PC-3 (cell line): ENCODE results near the gene ATG4C. TPM values are rescaled to one million over a fixed set of nuclear protein-coding genes. Genes with fewer than 3 reads are reported as not detected.
A peak's percentile ranks its signal among the peaks of the same experiment; 100 is the strongest.

Experiments
- ATAC-seq: fragments of 200-7000 bp; cut with Tn5 transposase; 2 replicates; pipeline ENCODE4 v1.9.1; 2020; ENCODE audit warnings: mild to moderate bottlenecking, moderate library complexity
- BruUV-seq: library from RNA; stranded (reverse); fragments of 400-500 nt; replicated peaks from 2 replicates; lab custom pipeline; 2021; lab: Mats Ljungman, UMichigan
- CTCF ChIA-PET: fragments of 300-600 bp; sonication (Branson Sonifier 250); formaldehyde crosslinking; loops from one replicate; lab custom pipeline; 2022; ENCODE audit warnings: antibody characterized with exemption; lab: Charles Lee
- POLR2A ChIA-PET: fragments of 300-600 bp; sonication (Branson Sonifier 250); formaldehyde crosslinking; loops from one replicate; lab custom pipeline; 2022; ENCODE audit warnings: antibody characterized with exemption; ENCODE audit not compliant: unreplicated experiment; lab: Charles Lee
- DNase-seq: peaks from one replicate; pipeline ENCODE4 v3.0.0-alpha.2; 2015
- H2AFZ ChIP-seq: fragments of 300-600 bp; sonication (generic); 2 replicates; pipeline ENCODE4 v1.6.0; 2016; ENCODE audit warnings: antibody characterized with exemption, low read length
- H3F3A ChIP-seq: fragments of 300-600 bp; sonication (generic); one replicate; pipeline ENCODE4 v1.6.0; 2017; ENCODE audit warnings: antibody characterized with exemption, low read length, control low read depth, mild to moderate bottlenecking; ENCODE audit not compliant: unreplicated experiment
- H3K27ac ChIP-seq: fragments of 300-600 bp; sonication (generic); 2 replicates; pipeline ENCODE4 v1.5.1; 2016; ENCODE audit warnings: mild to moderate bottlenecking, low read length
- H3K27me3 ChIP-seq: fragments of 300-600 bp; sonication (generic); 2 replicates; pipeline ENCODE4 v1.6.1; 2016; ENCODE audit warnings: low read length, mixed read lengths
- H3K36me3 ChIP-seq: fragments of 300-600 bp; sonication (generic); 2 replicates; pipeline ENCODE4 v1.6.1; 2016; ENCODE audit warnings: low read depth, mixed run types, low read length, mixed read lengths
- H3K4me1 ChIP-seq: fragments of 300-600 bp; sonication (generic); 2 replicates; pipeline ENCODE4 v1.5.1; 2016; ENCODE audit warnings: low read length; ENCODE audit not compliant: insufficient read depth
- H3K4me2 ChIP-seq: fragments of 300-600 bp; sonication (generic); 2 replicates; pipeline ENCODE4 v1.6.0; 2016; ENCODE audit warnings: low read length
- H3K4me3 ChIP-seq: fragments of 300-600 bp; sonication (generic); 2 replicates; pipeline ENCODE4 v1.5.1; 2016; ENCODE audit warnings: mild to moderate bottlenecking, low read length, mixed read lengths
- H3K79me2 ChIP-seq: fragments of 300-600 bp; sonication (generic); 2 replicates; pipeline ENCODE4 v1.6.1; 2017; ENCODE audit warnings: low read length, mixed read lengths
- H3K9ac ChIP-seq: fragments of 300-600 bp; sonication (generic); 2 replicates; pipeline ENCODE4 v1.6.0; 2016; ENCODE audit warnings: mild to moderate bottlenecking, low read length
- H3K9me2 ChIP-seq: fragments of 300-600 bp; sonication (generic); replicated peaks from 2 replicates; pipeline ENCODE4 v1.6.1; 2016; ENCODE audit warnings: mixed run types, low read length, mixed read lengths
- H3K9me3 ChIP-seq: fragments of 300-600 bp; sonication (generic); 2 replicates; pipeline ENCODE4 v1.6.1; 2016; ENCODE audit warnings: low read length, mixed read lengths
- H4K20me1 ChIP-seq: fragments of 300-600 bp; sonication (generic); 2 replicates; pipeline ENCODE4 v1.6.1; 2016; ENCODE audit warnings: low read length, mixed read lengths
- CTCF ChIP-seq: fragments of 300-600 bp; sonication (generic); conservative IDR thresholded peaks from 2 replicates; pipeline ENCODE4 v1.5.1; 2017; ENCODE audit warnings: antibody characterized with exemption, low read depth, mild to moderate bottlenecking, low read length
- EZH2 ChIP-seq: fragments of 300-600 bp; sonication (generic); IDR thresholded peaks from one replicate; pipeline ENCODE4 v1.6.1; 2017; ENCODE audit warnings: antibody characterized with exemption, mild to moderate bottlenecking, low read length; ENCODE audit not compliant: unreplicated experiment
- EZH2phosphoT487 ChIP-seq: fragments of 300-600 bp; sonication (generic); IDR thresholded peaks from 2 replicates; pipeline ENCODE4 v1.6.1; 2018; ENCODE audit warnings: mild to moderate bottlenecking, antibody characterized with exemption, low read length, borderline replicate concordance
- intact Hi-C: fragments of 100-400 bp; cut with micrococcal nuclease; formaldehyde crosslinking; loops from 2 replicates; pipeline ENCODE4 v1.9.0; 2023
- total RNA-seq: library from RNA; depleted of rRNA; stranded (reverse); fragments of >200 nt; gene quantifications from 2 replicates; pipeline ENCODE4 v1.2.3, GENCODE V29; 2014

Gene ATG4C
- total RNA-seq, 1 experiment from 2014 or later, result 8.8 TPM

DNA sequence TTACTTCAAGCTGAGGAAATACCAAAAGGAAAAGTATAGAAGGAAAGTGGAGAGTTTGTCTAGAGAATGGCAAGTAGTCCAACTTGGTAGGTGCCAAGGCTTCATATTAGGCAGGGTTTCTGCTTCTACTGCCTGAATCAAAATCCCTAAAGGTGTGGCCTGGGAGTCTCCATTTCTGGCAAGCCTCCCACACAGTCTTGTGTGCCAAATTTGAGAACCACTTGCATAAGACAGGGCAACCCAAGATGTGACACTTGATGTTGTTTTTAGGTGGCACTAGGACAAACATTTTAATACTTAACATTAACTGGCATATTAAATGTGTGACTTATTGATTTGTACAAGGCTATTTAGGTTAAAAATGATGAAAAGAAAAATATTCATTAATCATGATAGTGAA is 60.1 kb downstream of the ATG4C start:
- TF ChIP-seq CTCF, result no peak
- TF ChIP-seq EZH2, result no peak
- no peak for TF ChIP-seq EZH2phosphoT487
- H3K27me3 ChIP-seq, result no peaks in the 10 kb centered on the region
- no peaks in the 10 kb centered on the region for H3K9me2 ChIP-seq
- no peaks in the 10 kb centered on the region for H3F3A ChIP-seq
- no peak overlapping the region for H3K4me2 ChIP-seq
- H3K27ac ChIP-seq, result no peak overlapping the region
- no peaks in the 10 kb centered on the region for H3K4me1 ChIP-seq
- CTCF ChIA-PET, result no interaction called here
- H2AFZ ChIP-seq, result no peak overlapping the region
- no peaks in the 10 kb centered on the region for H4K20me1 ChIP-seq
- H3K79me2 ChIP-seq, result no peaks in the 10 kb centered on the region
- H3K4me3 ChIP-seq, result no peak overlapping the region
- H3K9me3 ChIP-seq, result no peaks in the 10 kb centered on the region
- ATAC-seq (no peak), DNase-seq (no peak)
- intact Hi-C loops, result loop anchor here (5.0 kb wide), 2 partner anchors 63 to 693 kb away; no protein-coding TSS in a partner anchor
- H3K36me3 ChIP-seq, result no peaks in the 10 kb centered on the region
- BruUV-seq, result no TSS peak
- no peak overlapping the region for H3K9ac ChIP-seq
- POLR2A ChIA-PET, result no interaction called here

- no peaks in the 10 kb centered on the region for H3K4me1 ChIP-seq
- ChIA-PET POLR2A (no interaction called here), CTCF (no interaction called here)
- no peaks in the 10 kb centered on the region for H4K20me1 ChIP-seq
- H3K9ac ChIP-seq, result no peak overlapping the region
- H2AFZ ChIP-seq, result no peak overlapping the region
- DNase-seq (peak; percentile 37), ATAC-seq (peak; percentile 48; the same call in 1 of the 2 replicates)
- no peaks in the 10 kb centered on the region for H3K9me3 ChIP-seq
- intact Hi-C loops, result no loop called here
- peak; percentile 59 for TF ChIP-seq CTCF
- no peak for TF ChIP-seq EZH2phosphoT487
- TF ChIP-seq EZH2, result no peak
- no peaks in the 10 kb centered on the region for H3K79me2 ChIP-seq
- no peaks in the 10 kb centered on the region for H3F3A ChIP-seq
- no peak overlapping the region for H3K4me2 ChIP-seq
- no peaks in the 10 kb centered on the region for H3K36me3 ChIP-seq
- BruUV-seq, result no TSS peak
- H3K27ac ChIP-seq, result no peak overlapping the region
- H3K4me3 ChIP-seq, result no peak overlapping the region
- H3K27me3 ChIP-seq, result no peaks in the 10 kb centered on the region
- no peaks in the 10 kb centered on the region for H3K9me2 ChIP-seq
Observed at GRCh38 chr1:62849031-62849430, 65.1 kb downstream of the ATG4C start.

GRCh38 chr1:62852253-62852652 is 68.3 kb downstream of the ATG4C start:
- TF ChIP-seq CTCF, result no peak
- POLR2A ChIA-PET, result no interaction called here
- Histone ChIP-seq H2AFZ (no peak overlapping the region), H3K9ac (no peak overlapping the region), H3K27me3 (no peaks in the 10 kb centered on the region), H3F3A (no peaks in the 10 kb centered on the region), H4K20me1 (no peaks in the 10 kb centered on the region), H3K79me2 (no peaks in the 10 kb centered on the region), H3K36me3 (no peaks in the 10 kb centered on the region), H3K27ac (no peak overlapping the region), H3K4me3 (no peak overlapping the region), H3K9me2 (no peaks in the 10 kb centered on the region), H3K4me2 (no peak overlapping the region), H3K9me3 (no peaks in the 10 kb centered on the region), H3K4me1 (no peaks in the 10 kb centered on the region)
- CTCF ChIA-PET, result no interaction called here
- ATAC-seq (no peak), DNase-seq (no peak)
- no TSS peak for BruUV-seq
- intact Hi-C loops, result no loop called here
